Stimulated activated CD4-positive, alpha-beta T cell treated with anti-CD3 and anti-CD28 coated beads, TNF-alpha, amount 100 ng/mL, for 4 hours (primary cell): ENCODE results near the gene STPG1.

Experiments used
- DNase-seq, 3 experiments: peaks; one replicate each; pipeline ENCODE4 v3.0.0-alpha.2; 2020; ENCODE audit warnings: low read depth in 3 of 3

STPG1 gene

DNA sequence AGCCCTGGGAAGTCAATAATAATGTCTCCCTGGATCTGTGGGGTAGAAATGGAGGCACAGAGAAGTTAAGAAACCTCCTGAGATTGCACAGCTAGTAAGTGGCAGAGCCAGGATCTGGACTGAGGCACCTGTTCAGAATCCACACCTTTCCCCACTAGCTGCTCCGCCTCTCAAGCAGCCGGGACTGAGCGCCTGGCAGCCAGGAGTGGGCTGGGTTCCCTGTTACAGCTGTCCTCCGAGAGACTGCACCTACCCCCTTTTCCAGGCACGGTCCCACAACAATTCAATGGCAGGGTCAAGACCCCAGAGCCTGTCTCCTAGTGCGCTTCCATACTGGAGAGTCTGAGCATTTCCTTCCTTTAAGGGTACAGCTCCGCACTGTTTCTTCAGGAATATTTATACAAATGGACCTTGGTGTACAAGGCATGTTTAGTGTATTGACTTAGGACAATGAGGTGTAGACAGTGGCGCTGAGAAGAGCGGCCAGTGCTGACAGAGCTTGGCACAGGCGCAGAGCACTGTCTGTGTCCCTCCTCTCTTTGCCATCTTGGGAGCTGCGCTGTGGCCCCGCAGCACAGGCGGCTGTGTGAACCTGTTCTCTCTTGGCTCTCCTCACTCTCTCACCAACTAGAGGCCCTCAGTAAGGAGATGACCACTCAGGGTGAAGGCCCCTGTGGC is 70.0 kb downstream of the STPG1 start:
- DNase-seq = no peak

DNA sequence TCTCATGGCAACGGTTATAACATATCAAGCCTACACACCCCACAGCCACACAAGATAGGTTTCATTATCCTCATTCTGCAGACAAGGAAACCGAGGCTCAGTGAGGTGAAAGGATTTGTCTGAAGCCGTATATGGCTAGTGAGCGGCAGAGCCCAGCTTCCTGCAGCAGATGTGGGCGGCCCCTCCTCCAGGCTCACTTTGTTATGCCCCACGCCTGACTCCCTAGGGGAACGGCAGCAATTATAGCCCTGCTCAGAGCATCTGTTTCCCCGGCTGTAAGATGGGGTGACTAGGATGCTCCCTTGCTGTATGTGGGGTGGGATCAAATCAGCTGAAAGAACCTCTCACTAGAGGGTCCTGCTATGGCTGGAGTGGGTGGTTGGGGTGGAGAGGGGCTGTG is 72.3 kb downstream of the STPG1 start:
- no peak for DNase-seq

DNA sequence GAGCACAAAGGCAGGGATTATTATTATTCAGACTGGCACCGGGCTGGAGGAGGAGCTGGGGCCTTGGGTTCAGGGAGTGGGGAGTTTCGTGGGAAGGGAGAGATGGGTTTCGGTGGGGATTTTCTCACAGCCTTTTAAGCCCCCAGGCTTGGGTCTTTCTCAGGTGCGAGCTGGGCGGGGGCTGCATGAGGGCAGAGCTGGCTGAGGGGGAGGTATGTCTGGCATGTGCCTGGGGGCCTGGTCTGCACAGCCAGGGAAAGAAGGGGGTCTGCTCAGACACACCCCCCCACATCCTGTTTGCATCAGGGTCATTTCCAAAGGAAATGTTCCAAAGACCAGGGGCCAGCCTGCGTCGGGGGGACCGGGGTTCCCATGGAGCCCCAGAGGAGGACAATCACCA is 72.8 kb downstream of the STPG1 start:
- DNase-seq = no peak

DNA sequence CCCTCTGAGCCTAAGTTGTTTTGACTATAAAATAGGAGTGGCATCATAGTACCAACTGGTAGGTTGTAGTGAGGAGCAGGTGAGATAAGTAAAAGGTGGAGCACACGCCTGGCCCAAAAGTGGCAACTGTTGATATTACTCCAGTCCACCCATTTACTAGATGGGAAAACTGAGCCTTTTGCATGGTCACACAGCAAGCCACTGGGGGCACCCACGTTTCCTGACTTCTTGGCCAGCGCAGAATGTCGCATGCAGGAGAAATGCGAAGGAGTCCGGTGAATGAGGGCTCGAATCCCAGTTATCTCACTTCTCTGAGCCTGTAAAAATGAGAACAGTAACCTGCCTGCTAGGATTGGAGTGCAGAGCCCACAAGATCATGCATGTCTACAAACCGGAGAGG is 73.6 kb downstream of the STPG1 start:
- no peak for DNase-seq

DNA sequence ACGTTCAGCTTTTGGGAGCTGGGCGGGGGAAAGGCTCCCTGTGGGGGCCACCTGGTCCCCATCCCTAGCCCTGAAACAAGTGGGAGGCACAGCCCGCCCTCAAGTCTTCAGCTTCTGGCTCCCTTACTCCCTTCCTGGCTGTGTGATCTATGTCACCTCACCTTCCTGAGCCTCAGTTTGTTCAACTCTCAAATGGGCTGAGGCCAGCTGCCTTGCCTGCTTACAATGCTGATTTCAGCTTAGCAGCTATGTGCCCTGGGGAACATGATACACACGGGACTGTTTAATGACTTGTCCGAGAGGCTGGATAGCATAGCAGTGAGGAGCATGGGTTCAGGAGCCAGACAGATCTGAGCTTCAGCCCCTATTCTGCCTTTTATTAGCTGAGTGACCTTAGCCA is 75.1 kb downstream of the STPG1 start:
- DNase-seq = no peak

DNA sequence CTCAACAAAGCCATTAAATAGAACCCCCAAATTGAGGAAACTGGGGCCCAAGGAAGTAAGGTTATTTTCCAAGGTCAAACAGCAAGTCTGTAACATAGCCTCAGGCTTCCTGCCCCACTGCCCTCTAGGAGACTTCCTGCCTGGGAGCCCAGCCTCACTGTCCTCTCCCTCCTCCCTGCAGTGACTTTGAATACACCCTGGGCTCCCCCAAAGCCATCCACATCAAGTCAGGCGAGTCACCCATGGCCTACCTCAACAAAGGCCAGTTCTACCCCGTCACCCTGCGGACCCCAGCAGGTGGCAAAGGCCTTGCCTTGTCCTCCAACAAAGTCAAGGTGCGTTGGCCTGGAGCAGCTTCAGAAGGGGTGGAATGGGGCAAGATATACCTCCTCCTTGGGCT is 76.1 kb downstream of the STPG1 start:
- DNase-seq = no peak

DNA sequence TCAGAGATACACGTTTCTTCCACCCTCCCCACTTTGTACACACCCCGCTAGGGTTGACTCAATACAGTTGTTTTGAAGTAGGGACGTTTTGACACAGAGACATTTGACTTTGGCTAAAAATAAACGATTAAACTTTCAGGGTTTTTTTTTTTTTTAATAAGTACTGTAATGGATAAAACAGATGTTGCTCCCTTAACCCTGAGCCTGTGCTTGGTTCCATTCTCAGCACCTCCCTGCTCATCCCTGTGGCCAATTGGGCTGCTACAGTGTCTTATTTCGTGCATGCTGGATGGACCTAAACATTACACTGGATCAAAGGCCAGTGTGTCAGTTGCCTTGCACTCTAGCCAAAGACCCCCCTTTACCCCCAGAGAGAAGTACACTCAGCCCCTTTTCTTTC is 77.5 kb downstream of the STPG1 start:
- DNase-seq = no peak

DNA sequence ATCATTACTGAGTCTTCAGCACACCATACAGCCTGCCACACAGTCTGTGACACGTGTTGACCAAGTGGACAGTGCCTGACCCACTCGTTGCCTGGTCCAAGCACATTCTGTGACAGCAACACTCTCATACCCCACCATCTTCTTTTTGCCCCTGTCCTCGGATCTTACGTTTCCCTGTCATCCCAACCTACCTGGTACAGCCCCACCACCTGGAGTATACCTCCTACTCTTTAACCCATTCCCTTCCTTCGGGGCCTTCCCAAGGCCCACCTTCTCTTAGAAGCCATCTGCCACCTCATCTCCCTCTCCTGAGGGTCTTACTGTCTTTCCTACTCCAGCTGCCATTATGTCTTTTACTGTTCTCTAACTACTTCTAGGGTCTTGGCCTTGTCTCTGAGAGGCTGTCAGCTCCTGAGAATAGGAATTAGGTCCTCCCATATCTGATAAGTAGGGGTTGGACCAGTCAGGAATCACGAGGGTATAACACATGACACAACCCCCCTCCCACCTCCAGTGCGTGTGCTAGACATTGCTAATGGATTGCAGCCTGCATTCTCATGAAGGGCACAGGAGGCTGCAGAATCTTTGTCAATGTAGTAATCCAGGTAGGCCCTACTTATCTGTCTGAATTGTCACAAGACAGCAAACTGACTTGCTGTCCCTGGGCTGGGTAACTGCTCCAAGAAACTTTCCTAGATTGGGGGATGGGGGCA is 81.5 kb downstream of the STPG1 start:
- DNase-seq = no peak

DNA sequence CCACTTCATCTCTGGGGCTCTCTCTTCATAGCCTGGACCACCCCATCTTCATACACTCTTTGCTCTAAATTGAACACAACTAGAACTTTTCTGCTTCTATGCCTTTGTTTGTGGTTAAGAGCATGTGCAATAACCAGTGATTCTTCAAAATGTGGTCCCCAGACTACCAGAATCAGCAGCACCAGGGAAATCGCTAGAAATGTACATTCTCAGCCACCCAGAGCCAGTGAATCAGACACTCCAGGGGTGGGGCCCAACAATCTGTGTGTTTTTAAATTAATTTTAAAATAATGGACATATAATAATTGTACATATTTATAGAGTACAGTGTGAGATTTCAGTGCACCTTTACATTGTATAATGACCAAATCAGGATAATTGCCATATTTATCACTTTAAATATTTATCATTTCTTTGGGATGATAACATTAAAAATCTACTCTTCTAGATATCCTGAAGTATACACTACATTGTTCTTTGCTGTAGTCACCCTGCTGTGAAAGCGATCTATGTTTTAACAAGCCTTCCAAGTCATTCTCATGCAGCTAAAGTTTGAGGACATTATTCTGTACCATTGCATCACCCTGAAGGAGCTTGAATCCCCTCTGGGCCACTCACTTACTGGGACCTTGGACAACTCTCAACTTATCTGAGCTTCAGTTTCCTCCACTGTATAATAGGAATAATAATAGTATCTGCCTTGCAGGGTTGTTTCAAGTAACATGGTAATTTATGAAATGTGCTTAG is 83.6 kb downstream of the STPG1 start:
- DNase-seq = no peak

DNA sequence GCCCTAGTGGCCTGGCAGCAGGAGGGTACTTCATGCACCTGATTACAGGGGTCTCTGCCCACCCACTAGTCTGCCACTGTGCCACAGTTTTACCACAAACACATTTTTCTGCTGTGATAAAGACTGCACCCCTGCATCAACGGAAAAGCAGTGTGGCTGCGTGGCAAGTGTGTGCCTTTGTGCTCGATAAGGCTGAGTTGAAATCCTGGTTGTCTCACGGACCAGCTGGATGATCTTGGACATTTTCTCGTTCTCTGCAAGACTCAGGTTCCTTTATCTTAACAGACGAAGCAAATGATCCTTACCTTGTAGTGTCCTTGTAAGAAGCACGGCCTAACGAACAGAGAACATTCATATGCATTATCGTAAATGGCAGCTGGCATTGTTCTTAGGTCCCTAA is 84.3 kb downstream of the STPG1 start:
- DNase-seq = no peak

DNA sequence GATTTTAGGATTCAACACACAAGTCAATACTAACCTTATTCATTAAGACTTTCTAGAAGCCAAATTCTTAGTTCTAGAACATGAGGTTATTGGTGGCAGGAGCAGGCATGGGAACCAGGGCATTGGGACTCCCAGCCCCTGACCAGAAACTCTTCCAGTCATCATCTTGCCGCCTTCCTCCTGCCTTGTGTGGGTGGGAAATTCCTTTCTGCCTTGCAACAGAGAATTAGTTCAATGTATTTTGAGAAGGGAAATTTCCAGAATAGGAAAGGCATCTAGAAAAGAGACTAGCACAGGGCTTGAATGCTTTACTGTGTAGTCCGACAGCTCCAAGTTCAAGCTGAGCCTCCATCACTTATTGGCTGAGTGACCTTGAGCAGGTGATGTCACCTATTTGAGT is 85.7 kb downstream of the STPG1 start:
- no peak for DNase-seq

DNA sequence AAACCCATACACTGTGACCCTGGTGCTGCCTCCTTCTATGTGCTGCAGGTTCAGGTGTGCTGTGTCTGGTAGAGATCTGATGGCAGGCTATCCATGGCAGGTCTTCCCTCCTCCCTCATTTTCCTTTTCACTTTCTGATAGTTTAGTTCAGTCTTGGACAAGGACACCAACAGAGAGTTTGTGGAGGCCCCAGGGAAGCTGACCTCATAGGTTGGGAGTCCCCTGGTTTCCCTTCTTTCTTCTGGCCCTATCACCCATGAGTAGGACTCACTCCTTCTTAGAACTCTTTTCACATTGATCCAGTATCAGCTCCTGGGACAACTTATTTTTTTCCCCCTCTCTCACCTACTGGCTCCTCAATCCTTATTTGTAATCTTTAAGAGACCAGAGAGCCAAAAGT is 86.1 kb downstream of the STPG1 start:
- DNase-seq = no peak

DNA sequence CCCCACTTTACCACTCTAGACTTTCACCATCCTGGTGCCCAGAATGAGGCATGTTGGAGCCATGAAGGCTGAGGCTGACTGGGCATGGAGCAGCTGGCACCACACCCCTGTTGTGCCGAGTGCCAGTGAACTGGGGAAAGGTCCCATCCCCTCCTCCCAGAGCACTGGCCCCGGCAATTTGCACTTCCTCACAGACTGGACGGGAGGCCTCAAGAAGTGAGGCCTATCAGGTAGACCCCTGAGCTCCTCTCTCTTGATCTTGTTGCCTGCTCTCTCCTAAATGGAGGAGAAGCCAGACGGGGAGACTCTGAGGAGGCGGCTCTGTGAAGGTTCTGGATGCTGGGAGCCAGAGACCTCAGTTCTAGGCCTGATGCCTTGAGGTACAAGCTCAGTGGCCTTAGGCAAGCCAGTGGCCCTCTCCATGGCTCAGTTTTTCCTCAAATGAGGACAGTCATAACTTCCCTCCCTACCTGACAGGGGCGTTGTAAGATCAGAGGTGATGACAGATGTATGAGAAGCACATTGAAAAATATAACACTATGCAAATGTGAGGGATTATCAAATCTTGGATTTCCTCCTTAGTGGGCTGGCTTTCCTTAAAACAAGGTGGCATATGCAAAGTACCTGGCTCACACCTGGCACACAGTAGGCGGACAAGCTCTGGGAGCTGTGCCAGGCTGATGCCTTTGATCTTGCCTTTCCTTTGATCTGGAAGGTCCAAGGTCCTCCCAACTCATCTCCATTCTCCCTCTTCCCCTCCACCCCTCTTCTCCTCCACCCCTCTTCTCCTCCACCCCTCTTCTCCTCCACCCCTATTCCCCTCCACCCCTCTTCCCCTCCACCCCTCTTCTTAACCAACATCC is 87.8 kb downstream of the STPG1 start:
- no peak for DNase-seq

DNA sequence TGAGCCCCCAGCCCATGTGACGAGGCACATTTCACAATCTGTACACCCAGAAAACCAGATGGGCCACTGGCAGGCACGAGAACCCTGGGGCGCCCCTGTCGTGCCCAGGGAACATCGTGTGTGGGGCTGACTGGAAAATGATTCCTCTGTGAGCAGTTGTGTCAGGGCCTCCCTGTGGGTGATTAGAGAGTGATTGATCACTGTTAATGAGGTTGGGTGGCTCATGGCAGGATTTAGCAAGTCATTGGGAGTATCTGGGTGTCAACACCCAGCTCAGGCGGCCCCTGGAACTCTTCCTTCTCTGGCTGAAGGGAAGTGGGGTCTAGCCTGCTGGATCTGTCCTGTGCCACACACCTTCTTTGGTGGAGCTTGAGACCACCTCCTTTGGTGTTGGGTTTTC is 88.7 kb downstream of the STPG1 start:
- DNase-seq = no peak

DNA sequence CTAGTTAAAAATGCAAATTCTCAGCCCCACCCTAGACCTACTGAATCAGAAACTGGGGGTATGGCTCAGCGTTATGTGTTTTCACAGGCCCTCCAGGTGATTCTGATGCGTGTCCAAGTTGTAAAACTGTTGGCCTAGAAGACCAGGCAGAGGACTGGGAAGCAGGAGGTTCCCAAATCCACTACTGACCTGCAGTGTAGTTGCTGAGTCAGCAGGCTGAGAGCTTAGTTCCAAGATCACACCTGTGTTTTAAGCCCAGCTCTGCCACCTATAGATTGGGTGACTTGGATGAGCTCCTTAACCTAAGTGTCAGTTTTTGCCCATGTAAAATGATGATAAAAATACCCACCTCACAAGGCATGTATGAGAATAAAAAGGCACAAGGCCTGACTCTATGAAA is 90.3 kb downstream of the STPG1 start:
- no peak for DNase-seq

DNA sequence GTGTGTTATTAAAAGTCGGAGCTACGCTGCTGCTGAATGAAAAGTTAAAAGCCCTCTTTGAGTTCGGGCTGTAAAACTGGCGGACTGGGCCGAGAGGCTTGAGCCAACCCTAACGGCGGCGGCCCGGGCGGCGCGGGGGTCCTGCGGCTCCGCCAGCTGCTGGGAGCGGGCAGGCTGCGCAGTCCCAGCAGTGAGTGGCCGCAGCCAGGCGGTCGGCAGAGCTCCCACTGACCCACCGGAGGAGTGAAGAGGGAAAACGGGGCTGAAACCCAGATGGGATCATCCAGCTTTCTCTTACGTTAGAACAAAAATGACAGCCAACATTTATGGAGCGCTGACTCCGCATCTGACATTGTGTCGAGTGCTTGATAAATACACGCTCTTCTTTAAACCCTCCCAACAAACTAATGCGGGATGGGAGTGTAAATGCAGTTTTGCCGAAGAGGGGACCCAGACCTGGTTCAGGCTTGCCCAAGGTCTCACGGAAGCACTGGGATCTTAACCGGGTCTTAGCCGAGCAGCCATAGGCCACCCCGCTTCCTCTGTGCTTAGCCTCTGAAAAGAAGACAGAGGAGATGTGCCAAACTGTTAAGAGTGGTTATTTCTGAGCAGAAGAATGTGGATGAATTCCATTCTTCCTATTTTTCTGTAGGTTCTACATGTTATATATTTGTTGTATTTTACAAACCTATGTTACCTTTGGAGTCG is 91.0 kb downstream of the STPG1 start:
- no peak for DNase-seq

DNA sequence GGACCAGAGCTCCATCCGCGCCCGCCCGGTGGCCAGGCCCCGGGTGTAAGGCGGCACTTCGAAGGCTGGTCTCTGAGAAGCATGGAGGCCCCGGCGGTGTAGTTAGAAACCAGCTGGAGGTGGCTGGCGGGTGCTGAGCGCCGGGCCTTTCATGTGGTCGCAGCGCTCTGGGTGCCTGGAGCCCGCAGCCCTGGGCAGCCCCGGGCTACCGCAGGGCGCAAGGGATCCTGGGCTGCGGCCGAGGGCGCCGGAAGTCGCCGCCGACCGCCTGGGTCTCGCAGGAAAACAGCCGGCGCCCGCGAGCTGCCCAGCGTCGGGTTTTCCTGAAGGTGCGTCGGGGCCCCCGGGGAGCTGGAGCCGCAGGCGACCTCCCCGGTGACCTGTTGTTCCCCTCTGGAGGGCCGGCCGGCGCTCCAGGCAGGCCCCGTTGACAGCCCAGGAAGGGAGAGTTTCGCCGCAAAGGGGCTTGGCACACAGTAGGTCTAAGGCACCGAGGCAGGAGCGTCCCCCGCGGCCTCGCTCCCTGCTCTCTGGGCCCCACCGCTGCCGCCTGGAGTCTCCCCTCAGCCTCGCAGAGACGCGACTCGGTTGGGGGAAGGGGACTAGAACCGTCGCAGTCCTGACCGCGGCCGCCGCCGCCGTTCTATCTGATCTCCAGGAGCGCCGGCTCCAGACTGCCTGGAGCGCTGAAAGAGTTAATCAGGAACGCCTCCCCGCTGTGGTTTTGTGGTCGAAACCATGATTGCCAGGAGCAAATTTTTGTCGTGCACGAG is 91.7 kb downstream of the STPG1 start:
- DNase-seq = peak; percentile 29 to 44 (median 29)

DNA sequence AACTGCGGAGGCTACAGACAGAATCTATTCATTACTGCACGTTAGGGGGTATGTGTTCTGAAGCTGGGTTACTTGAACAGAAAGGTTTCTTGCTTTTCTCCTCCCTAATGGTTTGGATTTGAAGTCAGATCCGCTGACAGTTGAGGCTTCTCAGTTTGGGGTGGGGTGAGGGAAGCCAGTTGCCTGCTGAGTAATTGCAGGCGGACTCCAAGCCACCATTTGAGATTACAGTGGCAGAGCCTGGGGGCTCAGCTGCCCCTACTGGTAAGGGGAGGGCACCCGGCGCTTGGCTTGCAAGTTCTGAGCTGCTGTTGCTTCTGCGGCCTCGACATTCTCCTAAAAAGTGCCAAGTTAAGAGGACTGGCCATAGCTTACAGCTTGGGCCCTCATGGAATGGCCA is 92.5 kb downstream of the STPG1 start:
- DNase-seq = no peak

DNA sequence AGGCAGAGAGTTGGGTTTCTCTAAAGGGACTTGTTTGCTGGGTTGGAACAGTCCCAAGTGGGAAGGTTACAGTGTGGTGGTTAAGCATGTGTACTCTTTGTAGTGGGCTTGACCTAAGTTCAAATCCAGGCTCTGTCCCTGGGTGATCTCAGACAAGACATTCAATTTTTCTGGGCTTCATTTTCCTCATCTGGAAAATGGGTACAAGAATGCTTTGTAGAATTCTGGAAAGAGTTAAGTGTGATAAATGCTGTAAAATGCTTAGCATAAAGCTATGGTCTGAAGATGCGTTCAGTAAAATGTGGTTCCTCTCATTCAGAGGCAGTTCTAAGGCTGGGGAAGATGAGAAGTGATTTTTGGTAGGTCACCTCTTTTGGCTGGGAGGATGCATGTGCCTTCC is 93.6 kb downstream of the STPG1 start:
- no peak for DNase-seq

DNA sequence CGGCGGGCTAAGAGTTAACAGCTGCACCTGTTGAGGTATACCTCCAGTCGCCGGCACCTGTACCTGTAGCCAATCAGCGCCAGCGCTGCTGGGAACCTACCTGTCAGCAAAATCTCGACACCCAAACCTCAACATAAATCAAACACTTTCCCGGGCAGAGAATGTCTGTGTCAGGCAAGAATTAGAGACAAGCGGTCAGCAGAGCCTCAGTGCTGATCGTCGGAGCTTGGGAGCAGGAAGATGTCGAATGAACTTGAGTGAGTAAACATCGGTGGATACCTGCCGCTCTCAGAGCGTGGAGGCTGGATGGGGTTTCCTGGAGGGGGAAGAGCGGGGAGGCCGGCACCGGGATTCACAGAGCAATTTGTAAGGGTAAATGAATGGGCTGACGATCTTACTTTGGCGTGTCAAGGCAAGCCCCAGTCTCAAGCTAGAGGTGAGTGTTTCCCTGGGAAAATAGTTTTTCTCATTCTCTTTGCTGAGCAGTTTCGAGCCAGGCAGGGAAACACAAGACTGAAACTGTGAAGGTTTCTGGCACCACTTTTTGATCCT is 94.2 kb downstream of the STPG1 start, which contains the start of gene GRHL3:
Gene GRHL3 (plus strand): TSS at position 46 of the 552 bp plus-strand sequence. CDS start 195 bp downstream, at position 241.
- DNase-seq = no peak
